Fibroblast of lung (primary cell): ENCODE data around the gene TWIST2. TPM values are rescaled to one million over a fixed set of nuclear protein-coding genes. Genes with fewer than 3 reads are reported as not detected.

Experiments used
- DNase-seq, 2 donors: peaks; one replicate each; pipeline versions ENCODE4 v3.0.0 to v3.0.0-alpha.2; 2010; ENCODE audit warnings: low read depth in 2 of 2
- H2AFZ ChIP-seq: 2 replicates; pipeline ENCODE4 v1.5.1; 2012; ENCODE audit warnings: low read length, control low read depth, inconsistent platforms
- H3K27ac ChIP-seq: 2 replicates; pipeline ENCODE4 v1.5.1; 2011; ENCODE audit warnings: low read length, control low read depth; ENCODE audit not compliant: insufficient read depth
- H3K27me3 ChIP-seq: 2 replicates; pipeline ENCODE4 v1.5.1; 2011; ENCODE audit warnings: mild to moderate bottlenecking, low read length; ENCODE audit not compliant: control insufficient read depth, insufficient read depth
- H3K36me3 ChIP-seq: 2 replicates; pipeline ENCODE4 v1.5.1; 2011; ENCODE audit warnings: low read length; ENCODE audit not compliant: control insufficient read depth, insufficient read depth
- H3K4me1 ChIP-seq: 2 replicates; pipeline ENCODE4 v1.5.1; 2011; ENCODE audit warnings: low read length; ENCODE audit not compliant: control insufficient read depth, insufficient read depth; ENCODE audit errors: extremely low read depth
- H3K4me2 ChIP-seq: 2 replicates; pipeline ENCODE4 v1.5.1; 2011; ENCODE audit warnings: low read length, control low read depth; ENCODE audit not compliant: insufficient read depth; ENCODE audit errors: extremely low read depth
- H3K4me3 ChIP-seq, 4 experiments: fragments of 200-600 bp in 1 of 4; sonication (generic) in 1 of 4; replicated peaks in 1 of 4; 2 replicates each; pipeline ENCODE4 v1.5.1; 2011 to 2016; ENCODE audit warnings: low read length in 4 of 4, low read depth in 3 of 4, mild to moderate bottlenecking in 3 of 4, control low read depth in 2 of 4, inconsistent platforms in 1 of 4, mixed read lengths in 1 of 4; ENCODE audit not compliant: insufficient read depth in 1 of 4; ENCODE audit errors: control extremely low read depth in 1 of 4
- H3K79me2 ChIP-seq: 2 replicates; pipeline ENCODE4 v1.5.1; 2012; ENCODE audit warnings: mild to moderate bottlenecking, low read length, inconsistent platforms; ENCODE audit not compliant: control insufficient read depth, insufficient read depth
- H3K9ac ChIP-seq: 2 replicates; pipeline ENCODE4 v1.5.1; 2011; ENCODE audit warnings: mild to moderate bottlenecking, low read length, control low read depth; ENCODE audit not compliant: insufficient read depth
- H3K9me3 ChIP-seq: 2 replicates; pipeline ENCODE4 v1.5.1; 2012; ENCODE audit warnings: low read depth, low read length; ENCODE audit not compliant: control insufficient read depth, insufficient read depth
- H4K20me1 ChIP-seq: 2 replicates; pipeline ENCODE4 v1.5.1; 2011; ENCODE audit warnings: low read length; ENCODE audit not compliant: control insufficient read depth, insufficient read depth; ENCODE audit errors: extremely low read depth
- CTCF ChIP-seq, 2 donors: IDR thresholded peaks in 1 of 2; conservative IDR thresholded peaks in 1 of 2; 1 replicate in 1 of 2; 2 replicates in 1 of 2; pipeline ENCODE4 v1.5.1; 2011 to 2012; ENCODE audit warnings: low read length in 2 of 2, control low read depth in 1 of 2, inconsistent platforms in 1 of 2, low read depth in 1 of 2, mild to moderate bottlenecking in 1 of 2
- EZH2 ChIP-seq: IDR thresholded peaks from 2 replicates; pipeline ENCODE4 v1.5.1; 2012; ENCODE audit warnings: low read length, control low read depth, mild to moderate bottlenecking; ENCODE audit errors: missing control alignments
- polyA plus RNA-seq, 2 donors: library from polyadenylated mRNA; depleted of rRNA in 1 of 2; stranded (reverse) in 1 of 2; unstranded in 1 of 2; fragments of >200 nt; gene quantifications; 2 replicates each; pipeline ENCODE4 v1.2.1, GENCODE V29; 2011 to 2012; ENCODE audit warnings: missing spikeins in 1 of 2
- total RNA-seq: library from RNA; depleted of rRNA; stranded (reverse); fragments of >200 nt; gene quantifications from 2 replicates; pipeline ENCODE4 v1.2.1, GENCODE V29; 2014

TWIST2 gene
- total and polyA plus RNA-seq, 2 donors (not counting 1 experiment from before 2014, with no cell fraction given), result 85.2 to 118 TPM

- H3K27ac ChIP-seq, result no peak overlapping the region
- no peak overlapping the region for H3K4me2 ChIP-seq
- H3K36me3 ChIP-seq, result no peaks in the 10 kb centered on the region
- no peaks in the 10 kb centered on the region for H4K20me1 ChIP-seq
- DNase-seq, result no peak
- peaks cover 11% of the 10 kb centered on the region for H3K27me3 ChIP-seq
- no peak overlapping the region for H3K9ac ChIP-seq
- TF ChIP-seq CTCF (conservative IDR thresholded peaks at IDR 0.05 in 1 of 2, IDR thresholded peaks at IDR 0.05 in 1 of 2; ENCODE audit: low read depth in 1 of 2, low read length in 2 of 2) (no peak), EZH2 (no peak)
- no peaks in the 10 kb centered on the region for H3K9me3 ChIP-seq
- no peaks in the 10 kb centered on the region for H3K79me2 ChIP-seq
- no peak overlapping the region for H3K4me3 ChIP-seq
- H3K4me1 ChIP-seq, result no peaks in the 10 kb centered on the region
- H2AFZ ChIP-seq, result no peak overlapping the region
Observed at GRCh38 chr2:238817891-238818290, 30.0 kb upstream of the TWIST2 start.

GRCh38 chr2:238818561-238818960, 29.3 kb upstream of the TWIST2 start:
- H3K9ac ChIP-seq, result no peak overlapping the region
- no peak overlapping the region for H3K27ac ChIP-seq
- no peak for TF ChIP-seq CTCF (conservative IDR thresholded peaks at IDR 0.05 in 1 of 2, IDR thresholded peaks at IDR 0.05 in 1 of 2; ENCODE audit: low read depth in 1 of 2, low read length in 2 of 2)
- TF ChIP-seq EZH2, result no peak
- no peak overlapping the region for H3K4me3 ChIP-seq
- H3K36me3 ChIP-seq, result no peaks in the 10 kb centered on the region
- H3K4me1 ChIP-seq, result no peaks in the 10 kb centered on the region
- no peak overlapping the region for H3K4me2 ChIP-seq
- H3K79me2 ChIP-seq, result no peaks in the 10 kb centered on the region
- no peaks in the 10 kb centered on the region for H3K9me3 ChIP-seq
- H3K27me3 ChIP-seq, result peaks cover 11% of the 10 kb centered on the region
- no peak for DNase-seq
- no peaks in the 10 kb centered on the region for H4K20me1 ChIP-seq
- no peak overlapping the region for H2AFZ ChIP-seq

GRCh38 chr2:238820197-238820596, 27.7 kb upstream of the TWIST2 start:
- H3K4me1 ChIP-seq, result no peaks in the 10 kb centered on the region
- no peak overlapping the region for H2AFZ ChIP-seq
- no peaks in the 10 kb centered on the region for H3K9me3 ChIP-seq
- no peak overlapping the region for H3K4me2 ChIP-seq
- H3K27me3 ChIP-seq, result peaks cover 9% of the 10 kb centered on the region
- no peak for DNase-seq
- TF ChIP-seq CTCF (conservative IDR thresholded peaks at IDR 0.05 in 1 of 2, IDR thresholded peaks at IDR 0.05 in 1 of 2; ENCODE audit: low read depth in 1 of 2, low read length in 2 of 2) (no peak), EZH2 (no peak)
- no peak overlapping the region for H3K27ac ChIP-seq
- H4K20me1 ChIP-seq, result no peaks in the 10 kb centered on the region
- H3K36me3 ChIP-seq, result no peaks in the 10 kb centered on the region
- H3K79me2 ChIP-seq, result no peaks in the 10 kb centered on the region
- no peak overlapping the region for H3K9ac ChIP-seq
- no peak overlapping the region for H3K4me3 ChIP-seq
